Measurements from ENCODE around the gene PSTPIP1.

PSTPIP1 gene

GRCh38 chr15:77017761-77018720 lies 23.1 kb downstream of the PSTPIP1 start:
- in situ Hi-C loops (cut with HindIII; ENCODE audit: low sequenced_read_pairs) = no loop called here

- in situ Hi-C loops (cut with HindIII; ENCODE audit: low sequenced_read_pairs) = no loop called here
Observed at GRCh38 chr15:77018796-77019505, 24.0 kb downstream of the PSTPIP1 start.

- in situ Hi-C loops (cut with HindIII; ENCODE audit: low sequenced_read_pairs) = no loop called here
Observed at GRCh38 chr15:77019521-77020331, 24.8 kb downstream of the PSTPIP1 start.

- in situ Hi-C loops (cut with HindIII; ENCODE audit: low sequenced_read_pairs) = no loop called here
Observed at GRCh38 chr15:77020348-77021087, 25.6 kb downstream of the PSTPIP1 start.

- in situ Hi-C loops (cut with HindIII; ENCODE audit: low sequenced_read_pairs) = no loop called here
Observed at GRCh38 chr15:77021088-77021481, 26.2 kb downstream of the PSTPIP1 start.

GRCh38 chr15:77021803-77022381 lies 27.0 kb downstream of the PSTPIP1 start:
- in situ Hi-C loops (cut with HindIII; ENCODE audit: low sequenced_read_pairs) = no loop called here

- in situ Hi-C loops (cut with HindIII; ENCODE audit: low sequenced_read_pairs) = no loop called here
Observed at GRCh38 chr15:77022646-77023575, 28.0 kb downstream of the PSTPIP1 start.

- in situ Hi-C loops (cut with HindIII; ENCODE audit: low sequenced_read_pairs) = no loop called here
Observed at GRCh38 chr15:77023576-77024272, 28.8 kb downstream of the PSTPIP1 start.

GRCh38 chr15:77024273-77025082 lies 29.6 kb downstream of the PSTPIP1 start:
- in situ Hi-C loops (cut with HindIII; ENCODE audit: low sequenced_read_pairs) = no loop called here

- in situ Hi-C loops (cut with HindIII; ENCODE audit: low sequenced_read_pairs) = no loop called here
Observed at GRCh38 chr15:77025083-77025901, 30.4 kb downstream of the PSTPIP1 start.

GRCh38 chr15:77025941-77026411 lies 31.1 kb downstream of the PSTPIP1 start:
- in situ Hi-C loops (cut with HindIII; ENCODE audit: low sequenced_read_pairs) = no loop called here

- in situ Hi-C loops (cut with HindIII; ENCODE audit: low sequenced_read_pairs) = no loop called here
Observed at GRCh38 chr15:77026501-77027110, 31.7 kb downstream of the PSTPIP1 start.

- in situ Hi-C loops (cut with HindIII; ENCODE audit: low sequenced_read_pairs) = no loop called here
Observed at GRCh38 chr15:77027111-77027696, 32.3 kb downstream of the PSTPIP1 start.

GRCh38 chr15:77027697-77028450 lies 32.9 kb downstream of the PSTPIP1 start:
- in situ Hi-C loops (cut with HindIII; ENCODE audit: low sequenced_read_pairs) = no loop called here

Measured in endothelial cell of hepatic sinusoid (primary cell).